Colonic mucosa (tissue), 4 donors: ENCODE measurements around the gene P2RY12. TPM values are rescaled to one million over a fixed set of nuclear protein-coding genes. Genes with fewer than 3 reads are reported as not detected.

Experiments used
- DNase-seq: peaks from one replicate; pipeline ENCODE4 v3.0.0-alpha.2; 2020
- H3K27ac ChIP-seq: fragments of 200-600 bp; one replicate; pipeline ENCODE4 v1.8.0; 2021
- H3K27me3 ChIP-seq: fragments of 200-600 bp; one replicate; pipeline ENCODE4 v1.8.0; 2021
- H3K36me3 ChIP-seq: fragments of 200-600 bp; one replicate; pipeline ENCODE4 v1.8.0; 2021
- H3K4me1 ChIP-seq: fragments of 200-600 bp; one replicate; pipeline ENCODE4 v1.8.0; 2021; ENCODE audit warnings: mild to moderate bottlenecking
- H3K4me3 ChIP-seq: fragments of 200-600 bp; one replicate; pipeline ENCODE4 v1.8.0; 2021
- H3K9ac ChIP-seq, 2 donors: one replicate each; pipeline ENCODE4 v1.7.0; 2013; ENCODE audit warnings: control low read depth in 2 of 2, low read depth in 2 of 2, low read length in 2 of 2
- H3K9me3 ChIP-seq: fragments of 200-600 bp; one replicate; pipeline ENCODE4 v1.8.0; 2021
- CTCF ChIP-seq: fragments of 200-600 bp; IDR thresholded peaks from one replicate; pipeline ENCODE4 v1.8.0; 2022; ENCODE audit warnings: antibody characterized with exemption, mild to moderate bottlenecking
- intact Hi-C: fragments of 100-400 bp; cut with DNase I; formaldehyde crosslinking; loops from one replicate; pipeline ENCODE4 v1.14.1; 2022
- total RNA-seq, 2 donors: library from RNA; stranded (reverse); fragmentation: NEBNext Ultra II Directional in 1 of 2; extraction: Animal tissue kit (Norgen Biotek cat#: 25700) in 1 of 2; gene quantifications; one replicate each; pipeline ENCODE4 v1.2.1, GENCODE V29; 2021
- donor health status: healthy.
- donor health status: DM: no; HTN: no; CAD: no.
- donor health status: DM: no; HTN: no; CAD: no.

P2RY12 gene
- total RNA-seq, 2 donors from 2014 or later = 0.17 to 0.72 TPM

DNA sequence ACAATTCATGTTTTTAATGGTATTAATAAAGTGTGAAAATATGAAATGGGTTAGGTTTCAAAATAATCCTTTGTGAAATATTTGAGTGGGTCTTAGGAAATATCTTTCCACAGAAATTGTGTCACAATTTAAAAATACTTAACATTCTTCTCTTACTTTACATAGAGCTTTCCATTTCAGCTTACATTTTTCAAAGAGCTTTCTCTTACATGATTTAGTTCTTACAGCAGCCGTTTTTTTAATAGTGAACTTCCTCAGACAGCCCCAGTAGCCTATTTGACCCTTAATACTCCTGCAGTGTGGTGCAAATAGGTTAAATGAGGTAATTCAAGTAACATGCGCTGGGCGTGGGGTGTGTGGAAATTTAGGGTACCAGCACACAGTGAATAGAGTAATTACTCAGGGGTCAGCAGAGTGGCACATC is 21.8 kb downstream of the P2RY12 start:
- H3K9ac ChIP-seq = no peak overlapping the region
- no peaks in the 10 kb centered on the region for H3K27me3 ChIP-seq
- H3K4me1 ChIP-seq = no peaks in the 10 kb centered on the region
- no peaks in the 10 kb centered on the region for H3K9me3 ChIP-seq
- intact Hi-C loops = no loop called here
- no peak for TF ChIP-seq CTCF
- no peaks in the 10 kb centered on the region for H3K36me3 ChIP-seq
- H3K4me3 ChIP-seq = no peak overlapping the region
- no peak for DNase-seq
- H3K27ac ChIP-seq = no peak overlapping the region

GRCh38 chr3:151357463-151357850 is 27.1 kb downstream of the P2RY12 start:
- Histone ChIP-seq H3K4me3 (no peak overlapping the region), H3K4me1 (no peaks in the 10 kb centered on the region), H3K27me3 (no peaks in the 10 kb centered on the region), H3K9ac (no peak overlapping the region), H3K27ac (no peak overlapping the region), H3K9me3 (no peaks in the 10 kb centered on the region), H3K36me3 (no peaks in the 10 kb centered on the region)
- DNase-seq = no peak
- intact Hi-C loops = no loop called here
- TF ChIP-seq CTCF = no peak

- intact Hi-C loops = no loop called here
- Histone ChIP-seq H3K4me1 (no peaks in the 10 kb centered on the region), H3K27ac (no peak overlapping the region), H3K27me3 (no peaks in the 10 kb centered on the region), H3K9me3 (no peaks in the 10 kb centered on the region), H3K4me3 (no peak overlapping the region), H3K36me3 (no peaks in the 10 kb centered on the region), H3K9ac (no peak overlapping the region)
- no peak for DNase-seq
- TF ChIP-seq CTCF = no peak
Observed at GRCh38 chr3:151356794-151357462, 27.6 kb downstream of the P2RY12 start.

DNA sequence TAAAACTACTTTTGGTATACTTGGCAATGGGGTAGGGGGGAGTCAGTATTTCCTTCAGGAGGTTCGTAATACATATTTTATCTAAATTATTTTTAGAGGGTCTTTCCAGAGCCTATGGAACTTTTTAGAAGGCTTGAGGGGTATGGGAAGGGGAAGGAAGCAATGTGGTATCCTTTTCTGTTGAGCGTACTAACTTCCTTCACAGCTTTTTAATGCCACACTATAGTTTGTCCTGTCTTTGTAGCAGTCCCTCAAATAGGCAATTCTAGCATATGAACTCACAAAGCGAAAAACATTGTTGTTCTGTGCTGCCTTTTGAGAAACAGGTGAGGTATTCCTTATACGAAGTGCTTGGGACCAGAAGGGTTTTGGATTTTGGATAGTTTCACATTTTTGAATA is 32.9 kb downstream of the P2RY12 start:
- Histone ChIP-seq H3K27ac (no peak overlapping the region), H3K27me3 (no peaks in the 10 kb centered on the region), H3K9me3 (no peaks in the 10 kb centered on the region), H3K9ac (no peak overlapping the region), H3K4me1 (no peaks in the 10 kb centered on the region), H3K36me3 (no peaks in the 10 kb centered on the region), H3K4me3 (no peak overlapping the region)
- TF ChIP-seq CTCF = no peak
- intact Hi-C loops = no loop called here
- DNase-seq = no peak

DNA sequence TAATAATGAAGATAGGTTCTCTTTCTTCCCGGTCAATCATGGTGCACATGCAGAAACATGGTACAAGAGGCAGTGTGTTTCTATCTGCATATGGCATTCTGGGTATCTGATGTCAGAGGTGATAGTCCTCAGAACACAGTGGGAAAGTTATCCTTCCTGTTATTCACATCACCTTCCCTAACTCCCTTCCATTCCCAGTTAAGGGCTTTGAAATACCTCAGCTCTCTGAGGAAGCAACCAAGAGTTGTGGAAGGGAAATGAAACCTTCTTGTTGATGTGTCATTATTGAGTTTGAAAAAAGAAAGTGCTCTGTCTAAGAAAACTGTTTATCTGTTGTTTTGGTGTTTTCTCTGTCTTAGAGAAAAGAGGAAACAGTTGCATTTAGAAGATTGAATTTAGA is 33.3 kb downstream of the P2RY12 start:
- H3K27ac ChIP-seq = no peak overlapping the region
- intact Hi-C loops = no loop called here
- no peak overlapping the region for H3K4me3 ChIP-seq
- no peaks in the 10 kb centered on the region for H3K4me1 ChIP-seq
- no peaks in the 10 kb centered on the region for H3K9me3 ChIP-seq
- no peak overlapping the region for H3K9ac ChIP-seq
- no peaks in the 10 kb centered on the region for H3K36me3 ChIP-seq
- no peak for DNase-seq
- TF ChIP-seq CTCF = no peak
- H3K27me3 ChIP-seq = no peaks in the 10 kb centered on the region
